Endothelial cell of umbilical vein (primary cell): ENCODE measurements around the gene SLCO3A1.

Experiments
- FOS ChIP-seq: IDR thresholded peaks from 2 replicates; pipeline ENCODE4 v1.6.1; 2011; ENCODE audit warnings: mild to moderate bottlenecking, low read length, moderate library complexity, borderline replicate concordance; ENCODE audit not compliant: insufficient read depth
- TF ChIP-seq, protein P1 (sequence below), 2 donors: IDR thresholded peaks; 1 replicate in 1 of 2; 2 replicates in 1 of 2; pipeline ENCODE4 v1.5.1; 2011; ENCODE audit warnings: low read length in 2 of 2, mild to moderate bottlenecking in 2 of 2, moderate library complexity in 2 of 2, control low read depth in 1 of 2, inconsistent platforms in 1 of 2, low read depth in 1 of 2; ENCODE audit not compliant: insufficient read depth in 1 of 2; ENCODE audit errors: extremely low read depth in 1 of 2

DNA sequence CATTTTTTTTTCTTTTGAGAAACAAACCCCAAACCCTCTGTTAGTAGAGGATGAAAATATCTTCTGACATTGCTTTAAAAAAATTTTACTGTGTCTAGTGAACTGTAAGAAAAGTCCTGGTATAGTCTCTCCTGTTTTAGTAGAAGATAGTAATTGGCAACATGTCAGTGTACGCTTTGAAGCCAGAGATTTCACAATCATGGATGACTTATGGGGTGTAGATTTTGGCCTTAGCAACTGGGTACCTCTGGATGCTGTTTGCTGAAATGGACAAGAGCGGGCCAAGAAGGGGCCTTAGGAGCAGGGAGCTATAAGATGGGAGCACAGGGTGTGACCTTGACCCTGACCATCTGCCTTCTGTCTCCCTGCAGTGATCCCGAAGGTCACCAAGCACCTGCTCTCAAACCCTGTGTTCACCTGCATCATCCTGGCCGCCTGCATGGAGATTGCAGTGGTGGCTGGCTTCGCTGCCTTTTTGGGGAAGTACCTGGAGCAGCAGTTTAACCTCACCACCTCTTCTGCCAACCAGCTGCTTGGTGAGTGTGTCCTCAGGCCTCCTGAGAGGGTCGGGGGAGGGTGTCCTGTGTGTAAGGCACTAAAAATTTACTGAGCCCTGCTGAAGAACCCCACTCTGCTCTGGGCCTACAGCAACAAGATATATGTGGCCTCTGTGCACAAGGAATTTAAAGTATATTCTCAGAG is 266.7 kb downstream of the SLCO3A1 start:
- TF ChIP-seq, protein P1, sequence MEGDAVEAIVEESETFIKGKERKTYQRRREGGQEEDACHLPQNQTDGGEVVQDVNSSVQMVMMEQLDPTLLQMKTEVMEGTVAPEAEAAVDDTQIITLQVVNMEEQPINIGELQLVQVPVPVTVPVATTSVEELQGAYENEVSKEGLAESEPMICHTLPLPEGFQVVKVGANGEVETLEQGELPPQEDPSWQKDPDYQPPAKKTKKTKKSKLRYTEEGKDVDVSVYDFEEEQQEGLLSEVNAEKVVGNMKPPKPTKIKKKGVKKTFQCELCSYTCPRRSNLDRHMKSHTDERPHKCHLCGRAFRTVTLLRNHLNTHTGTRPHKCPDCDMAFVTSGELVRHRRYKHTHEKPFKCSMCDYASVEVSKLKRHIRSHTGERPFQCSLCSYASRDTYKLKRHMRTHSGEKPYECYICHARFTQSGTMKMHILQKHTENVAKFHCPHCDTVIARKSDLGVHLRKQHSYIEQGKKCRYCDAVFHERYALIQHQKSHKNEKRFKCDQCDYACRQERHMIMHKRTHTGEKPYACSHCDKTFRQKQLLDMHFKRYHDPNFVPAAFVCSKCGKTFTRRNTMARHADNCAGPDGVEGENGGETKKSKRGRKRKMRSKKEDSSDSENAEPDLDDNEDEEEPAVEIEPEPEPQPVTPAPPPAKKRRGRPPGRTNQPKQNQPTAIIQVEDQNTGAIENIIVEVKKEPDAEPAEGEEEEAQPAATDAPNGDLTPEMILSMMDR (IDR thresholded peaks at IDR 0.05; ENCODE audit: extremely low read depth in 1 of 2, insufficient read depth in 1 of 2, low read depth in 1 of 2, low read length in 2 of 2): no peak
- no peak for TF ChIP-seq FOS
